Limb (tissue), 2 donors: ENCODE data around the gene BAHCC1.

Source experiments
- DNase-seq, 2 donors: peaks; one replicate each; pipeline ENCODE4 v3.0.0-alpha.2; 2016; ENCODE audit errors: extremely low spot score in 2 of 2

BAHCC1 gene

GRCh38 chr17:81440511-81441244 is 45.4 kb downstream of the BAHCC1 start:
- DNase-seq: no peak

DNA sequence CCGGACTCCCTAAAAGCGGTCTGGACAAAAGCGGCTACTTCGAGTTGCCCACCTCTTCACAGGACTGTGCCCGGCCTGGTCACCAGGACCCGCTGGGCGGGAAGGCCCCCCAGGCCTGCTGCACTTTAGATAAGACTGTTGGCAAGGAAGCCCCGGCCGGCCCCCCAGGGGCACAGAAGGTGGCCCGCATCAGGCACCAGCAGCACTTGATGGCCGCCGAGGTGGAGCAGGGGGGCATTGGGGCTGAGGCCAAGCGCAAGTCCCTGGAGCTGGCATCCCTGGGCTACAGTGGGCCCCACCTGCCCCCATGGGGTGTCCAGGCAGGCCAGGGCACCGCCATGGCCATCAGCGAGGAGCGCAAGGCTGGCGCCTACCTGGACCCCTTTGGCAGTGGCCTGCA is 47.5 kb downstream of the BAHCC1 start:
- DNase-seq: no peak

- DNase-seq: no peak
Observed at GRCh38 chr17:81443269-81443668, 48.0 kb downstream of the BAHCC1 start.

DNA sequence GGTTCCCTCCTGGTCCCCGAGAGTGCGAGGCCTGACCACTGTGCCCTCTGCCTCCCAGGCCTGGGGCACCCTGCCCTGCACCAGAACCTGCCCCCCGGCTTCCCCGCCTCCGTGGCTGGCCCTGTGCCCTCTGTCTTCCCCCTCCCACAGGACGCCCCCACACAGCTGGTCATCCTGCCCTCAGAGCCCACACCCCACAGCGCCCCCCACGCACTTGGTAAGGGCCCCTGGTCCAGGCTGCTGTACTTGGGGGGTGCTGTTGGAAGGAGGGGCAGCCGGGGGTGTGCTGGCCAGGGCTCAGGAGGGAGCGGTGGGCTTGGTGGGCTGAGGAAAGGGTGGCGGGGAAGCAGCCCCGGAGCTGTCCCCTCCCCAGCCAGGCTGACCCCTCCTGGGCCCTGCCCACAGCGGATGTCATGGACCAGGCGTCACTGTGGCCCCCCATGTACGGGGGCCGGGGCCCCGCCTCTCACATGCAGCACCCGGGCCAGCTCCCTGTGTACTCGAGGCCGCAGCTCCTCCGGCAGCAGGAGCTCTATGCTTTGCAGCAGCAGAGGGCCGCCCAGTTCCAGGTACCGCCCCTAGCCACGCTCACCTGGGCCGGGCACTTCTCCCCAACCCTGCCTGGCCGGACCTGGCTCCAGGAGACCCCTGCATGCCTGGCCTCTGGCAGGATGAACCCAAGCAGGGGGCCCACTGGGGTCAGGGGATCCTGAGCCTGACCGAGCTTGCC is 49.5 kb downstream of the BAHCC1 start:
- DNase-seq: no peak

- no peak for DNase-seq
Observed at GRCh38 chr17:81445642-81446503, 50.6 kb downstream of the BAHCC1 start.

GRCh38 chr17:81447331-81447933 is 52.2 kb downstream of the BAHCC1 start:
- no peak for DNase-seq

- no peak for DNase-seq
Observed at GRCh38 chr17:81448442-81448841, 53.2 kb downstream of the BAHCC1 start.

DNA sequence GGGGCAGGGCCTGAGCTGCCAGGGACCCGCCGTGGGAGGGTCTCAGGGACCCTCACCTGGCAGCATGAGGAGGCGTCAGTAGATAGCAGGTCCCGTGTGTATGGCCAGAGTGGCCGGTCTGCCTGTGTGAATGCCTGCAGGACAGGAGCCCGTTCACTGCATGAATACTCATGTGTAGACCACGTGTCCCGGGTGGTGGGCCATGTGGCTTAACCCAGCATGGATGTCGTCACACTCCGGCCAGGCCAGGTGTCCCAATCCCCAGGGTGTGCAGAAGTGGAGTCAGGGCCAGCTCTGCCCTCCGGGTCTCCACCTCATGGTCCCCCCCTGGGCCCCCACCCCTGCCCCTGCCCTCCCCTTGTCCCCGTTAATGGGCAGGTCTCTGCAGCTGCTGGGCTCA is 53.7 kb downstream of the BAHCC1 start:
- DNase-seq: no peak

DNA sequence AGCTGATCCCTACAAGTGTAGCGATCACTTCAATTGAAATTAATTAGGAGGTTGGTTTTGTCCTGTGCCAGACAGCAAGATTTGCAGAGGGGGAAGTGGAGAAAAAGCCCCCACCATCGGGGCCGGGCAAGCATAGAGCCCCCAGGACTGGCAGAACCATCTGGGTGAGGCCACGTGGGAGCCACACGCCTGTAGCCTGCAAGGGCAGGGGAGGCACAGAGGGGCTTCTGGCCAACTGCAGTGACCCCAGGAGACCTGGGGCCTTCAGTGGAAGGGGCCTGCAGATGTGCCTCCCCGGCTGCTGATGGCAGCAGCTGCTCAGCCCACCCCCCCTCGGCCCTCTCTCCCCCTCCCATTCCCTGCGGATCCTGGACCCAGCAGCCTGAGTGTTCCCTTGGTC is 54.1 kb downstream of the BAHCC1 start:
- DNase-seq: no peak

DNA sequence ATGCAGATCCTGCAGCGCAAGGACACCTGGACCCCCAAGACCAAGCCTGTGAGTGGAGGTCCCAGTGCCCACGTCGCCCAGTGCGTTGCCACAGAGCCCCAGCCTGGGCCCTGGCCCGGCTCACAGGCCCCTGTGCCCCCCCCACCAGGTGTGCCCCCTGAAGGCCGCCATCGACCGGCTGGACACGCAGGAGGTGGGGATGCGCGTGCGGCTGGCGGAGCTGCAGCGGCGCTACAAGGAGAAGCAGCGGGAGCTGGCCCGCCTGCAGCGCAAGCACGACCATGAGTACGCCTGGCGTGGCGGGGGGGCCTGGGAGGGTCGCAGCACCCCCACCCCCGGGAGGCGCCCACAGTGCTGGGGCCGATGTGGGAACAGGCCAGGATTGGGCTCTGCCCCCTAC is 56.6 kb downstream of the BAHCC1 start:
- DNase-seq: no peak

DNA sequence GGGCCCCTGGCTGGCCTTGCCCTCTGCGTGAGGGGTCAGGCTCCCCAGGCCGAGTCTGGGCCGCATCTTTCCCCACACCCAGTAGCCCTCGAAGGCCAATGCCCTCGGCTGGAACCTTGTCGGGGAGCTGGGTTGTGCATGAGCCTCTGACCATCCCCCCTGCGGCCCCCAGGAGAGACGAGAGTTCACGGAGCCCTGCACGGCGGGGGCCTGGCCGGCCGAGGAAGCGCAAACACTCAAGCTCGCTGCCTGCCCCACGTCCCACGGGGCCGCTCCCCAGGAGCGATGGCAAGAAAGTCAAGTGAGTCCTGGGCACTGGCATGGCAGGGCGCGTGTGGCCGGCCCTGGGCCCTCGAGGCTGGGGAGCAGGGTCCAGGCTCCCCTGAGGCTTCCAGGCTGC is 57.3 kb downstream of the BAHCC1 start:
- DNase-seq: no peak

- DNase-seq: peak in 1 of 2 donors; percentile 73
Observed at GRCh38 chr17:81453076-81453475, 57.8 kb downstream of the BAHCC1 start.

DNA sequence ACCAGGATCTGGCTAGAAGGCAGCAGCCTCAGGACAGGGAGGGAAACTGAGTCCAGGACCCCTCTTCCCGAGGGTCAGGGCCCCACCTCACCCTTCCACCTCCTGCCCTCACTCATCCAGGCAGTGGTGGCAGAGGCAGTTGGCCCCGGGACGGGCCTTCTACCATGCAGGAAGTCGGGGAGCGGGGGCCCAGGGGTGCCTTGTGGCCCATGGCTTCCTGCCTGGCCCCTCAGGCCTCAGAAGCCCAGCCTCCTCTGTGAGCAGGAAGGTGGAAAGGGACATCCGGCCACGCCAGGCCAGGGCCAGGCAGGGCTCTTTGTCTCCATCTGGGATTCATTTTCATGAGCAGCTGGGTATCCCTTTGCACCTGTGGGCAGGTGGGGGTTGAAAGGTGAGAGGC is 58.5 kb downstream of the BAHCC1 start:
- no peak for DNase-seq

DNA sequence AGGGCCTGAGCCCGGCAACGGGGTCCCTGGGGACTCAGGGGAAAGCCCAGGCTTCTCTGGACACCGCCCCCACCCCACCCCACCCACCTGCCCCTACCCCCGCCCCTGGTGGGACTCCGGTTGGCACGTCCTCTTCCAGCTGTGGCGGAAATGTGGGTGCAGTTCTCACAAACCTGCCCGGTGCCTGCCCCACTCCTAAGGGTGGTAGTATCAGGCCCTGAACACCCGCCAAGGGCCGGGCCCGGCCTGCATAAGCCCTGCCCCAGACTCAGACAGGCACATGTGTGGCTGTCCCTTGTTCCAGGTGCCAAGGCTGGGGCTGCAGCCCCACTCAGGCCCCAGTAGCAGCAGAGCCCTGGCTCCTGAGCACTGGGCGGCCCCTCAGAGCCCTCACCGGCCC is 59.2 kb downstream of the BAHCC1 start:
- no peak for DNase-seq

- DNase-seq: no peak
Observed at GRCh38 chr17:81455387-81455786, 60.1 kb downstream of the BAHCC1 start.

DNA sequence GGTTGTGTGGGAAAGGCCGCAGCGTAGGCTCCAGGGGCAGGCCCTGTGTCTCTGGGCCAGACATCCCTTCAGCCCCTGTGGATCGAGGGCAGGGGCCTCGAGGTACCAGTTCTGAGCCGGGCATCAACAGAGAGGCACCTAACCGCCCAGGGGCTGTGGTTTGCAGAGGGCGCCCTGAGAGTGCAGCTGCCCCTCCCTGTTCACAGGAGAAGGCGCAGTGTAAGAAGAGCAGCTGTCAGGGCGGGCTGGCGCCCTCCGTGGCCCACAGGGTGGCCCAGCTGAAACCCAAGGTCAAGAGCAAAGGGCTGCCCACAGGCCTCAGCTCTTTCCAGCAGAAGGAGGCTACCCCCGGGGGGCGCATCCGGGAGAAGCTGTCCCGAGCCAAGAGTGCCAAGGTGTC is 60.8 kb downstream of the BAHCC1 start:
- no peak for DNase-seq

GRCh38 chr17:81456798-81457197 is 61.5 kb downstream of the BAHCC1 start:
- no peak for DNase-seq

- DNase-seq: no peak
Observed at GRCh38 chr17:81457401-81457800, 62.1 kb downstream of the BAHCC1 start.

- DNase-seq: no peak
Observed at GRCh38 chr17:81457917-81458555, 62.8 kb downstream of the BAHCC1 start.

DNA sequence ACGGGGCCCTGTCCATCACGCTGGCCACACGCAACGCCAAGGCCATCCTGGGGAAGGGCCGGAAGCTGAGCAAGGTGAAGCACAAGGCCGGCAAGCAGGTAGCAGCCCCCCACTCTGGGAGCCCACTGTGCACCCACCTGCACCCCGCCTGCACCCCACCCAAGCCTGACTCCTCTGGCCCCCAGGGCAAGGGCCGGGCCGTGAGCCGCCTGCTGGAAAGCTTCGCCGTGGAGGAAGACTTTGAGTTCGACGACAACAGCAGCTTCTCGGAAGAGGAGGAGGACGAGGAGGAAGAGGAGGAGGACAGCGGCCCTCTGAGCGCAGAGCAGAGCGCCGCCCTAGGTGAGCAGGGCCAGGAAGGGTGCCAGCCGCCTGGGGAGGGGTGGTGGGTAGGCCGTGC is 63.4 kb downstream of the BAHCC1 start:
- DNase-seq: no peak

GRCh38 chr17:81459224-81459623 is 64.0 kb downstream of the BAHCC1 start:
- DNase-seq: no peak
